BE2C (cell line): Measurements from ENCODE around the gene MMP25.

Experiments
- DNase-seq: peaks from one replicate; pipeline ENCODE4 v3.0.0-alpha.2; 2020
- H3K27me3 ChIP-seq: fragments of 250-450 bp; sonication (Bioruptor Pico); 2 replicates; pipeline ENCODE4 v1.5.1; 2020; ENCODE audit warnings: mild to moderate bottlenecking
- H3K36me3 ChIP-seq: fragments of 250-450 bp; sonication (Bioruptor Pico); 2 replicates; pipeline ENCODE4 v1.5.1; 2020; ENCODE audit warnings: mild to moderate bottlenecking
- H3K4me1 ChIP-seq: fragments of 250-450 bp; sonication (Bioruptor Pico); 2 replicates; pipeline ENCODE4 v1.5.1; 2020
- H3K4me3 ChIP-seq: 2 replicates; pipeline ENCODE4 v1.5.1; 2011; ENCODE audit warnings: low read depth, low read length
- H3K9me3 ChIP-seq: fragments of 250-450 bp; sonication (Bioruptor Pico); 2 replicates; pipeline ENCODE4 v1.5.1; 2020
- TF ChIP-seq, protein P1 (sequence below): IDR thresholded peaks from 2 replicates; pipeline ENCODE4 v1.5.1; 2012; ENCODE audit warnings: mild to moderate bottlenecking, low read depth, low read length

Gene MMP25

DNA sequence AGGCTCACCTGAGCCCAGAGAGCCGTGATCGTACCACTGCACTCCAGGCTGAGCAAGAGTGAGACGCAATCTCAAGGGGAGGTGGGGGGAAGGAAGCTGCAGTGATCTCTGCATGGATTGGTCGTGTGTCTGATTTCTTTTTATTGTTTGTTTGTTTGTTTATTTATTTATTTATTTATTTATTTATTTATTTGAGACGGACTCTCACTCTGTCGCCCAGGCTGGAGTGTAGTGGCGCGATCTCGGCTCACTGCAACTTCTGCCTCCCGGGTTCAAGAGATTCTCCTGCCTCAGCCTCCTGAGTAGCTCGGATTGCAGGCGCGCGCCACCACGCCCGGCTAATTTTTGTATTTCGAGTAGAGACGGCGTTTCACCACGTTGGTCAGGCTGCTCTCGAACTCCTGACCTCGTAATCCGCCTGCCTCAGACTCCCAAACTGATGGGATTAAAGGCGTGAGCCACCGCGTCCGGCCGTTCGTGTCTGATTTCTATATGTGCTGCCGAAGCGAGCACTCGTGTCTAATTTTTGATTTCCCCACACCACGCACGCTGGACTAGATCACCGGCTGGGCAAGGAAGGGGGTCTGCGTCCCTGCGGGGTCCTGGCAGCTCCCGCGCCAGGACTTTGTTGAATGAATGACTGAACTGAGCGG is 26.6 kb upstream of the MMP25 start:
- no peak for DNase-seq
- no peaks in the 10 kb centered on the region for H3K36me3 ChIP-seq
- H3K27me3 ChIP-seq, result no peaks in the 10 kb centered on the region
- H3K4me3 ChIP-seq, result peak overlapping the region; percentile 54
- H3K4me1 ChIP-seq, result peaks cover 20% of the 10 kb centered on the region
- TF ChIP-seq, protein P1, sequence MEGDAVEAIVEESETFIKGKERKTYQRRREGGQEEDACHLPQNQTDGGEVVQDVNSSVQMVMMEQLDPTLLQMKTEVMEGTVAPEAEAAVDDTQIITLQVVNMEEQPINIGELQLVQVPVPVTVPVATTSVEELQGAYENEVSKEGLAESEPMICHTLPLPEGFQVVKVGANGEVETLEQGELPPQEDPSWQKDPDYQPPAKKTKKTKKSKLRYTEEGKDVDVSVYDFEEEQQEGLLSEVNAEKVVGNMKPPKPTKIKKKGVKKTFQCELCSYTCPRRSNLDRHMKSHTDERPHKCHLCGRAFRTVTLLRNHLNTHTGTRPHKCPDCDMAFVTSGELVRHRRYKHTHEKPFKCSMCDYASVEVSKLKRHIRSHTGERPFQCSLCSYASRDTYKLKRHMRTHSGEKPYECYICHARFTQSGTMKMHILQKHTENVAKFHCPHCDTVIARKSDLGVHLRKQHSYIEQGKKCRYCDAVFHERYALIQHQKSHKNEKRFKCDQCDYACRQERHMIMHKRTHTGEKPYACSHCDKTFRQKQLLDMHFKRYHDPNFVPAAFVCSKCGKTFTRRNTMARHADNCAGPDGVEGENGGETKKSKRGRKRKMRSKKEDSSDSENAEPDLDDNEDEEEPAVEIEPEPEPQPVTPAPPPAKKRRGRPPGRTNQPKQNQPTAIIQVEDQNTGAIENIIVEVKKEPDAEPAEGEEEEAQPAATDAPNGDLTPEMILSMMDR, result no peak
- no peaks in the 10 kb centered on the region for H3K9me3 ChIP-seq

- Histone ChIP-seq H3K36me3 (no peaks in the 10 kb centered on the region), H3K27me3 (no peaks in the 10 kb centered on the region), H3K4me1 (peaks cover 20% of the 10 kb centered on the region), H3K9me3 (no peaks in the 10 kb centered on the region), H3K4me3 (peak within 1 kb of the TSS; percentile 56)
- DNase-seq, result peak; percentile 88
- TF ChIP-seq, protein P1, result no peak
These were observed 26.1 kb upstream of the MMP25 start, which contains the start of gene TNFRSF12A for GRCh38 chr16:3020247-3020603. Gene TNFRSF12A (plus strand): TSS chr16:3020368. CDS start chr16:3020398, 30 bp downstream.

DNA sequence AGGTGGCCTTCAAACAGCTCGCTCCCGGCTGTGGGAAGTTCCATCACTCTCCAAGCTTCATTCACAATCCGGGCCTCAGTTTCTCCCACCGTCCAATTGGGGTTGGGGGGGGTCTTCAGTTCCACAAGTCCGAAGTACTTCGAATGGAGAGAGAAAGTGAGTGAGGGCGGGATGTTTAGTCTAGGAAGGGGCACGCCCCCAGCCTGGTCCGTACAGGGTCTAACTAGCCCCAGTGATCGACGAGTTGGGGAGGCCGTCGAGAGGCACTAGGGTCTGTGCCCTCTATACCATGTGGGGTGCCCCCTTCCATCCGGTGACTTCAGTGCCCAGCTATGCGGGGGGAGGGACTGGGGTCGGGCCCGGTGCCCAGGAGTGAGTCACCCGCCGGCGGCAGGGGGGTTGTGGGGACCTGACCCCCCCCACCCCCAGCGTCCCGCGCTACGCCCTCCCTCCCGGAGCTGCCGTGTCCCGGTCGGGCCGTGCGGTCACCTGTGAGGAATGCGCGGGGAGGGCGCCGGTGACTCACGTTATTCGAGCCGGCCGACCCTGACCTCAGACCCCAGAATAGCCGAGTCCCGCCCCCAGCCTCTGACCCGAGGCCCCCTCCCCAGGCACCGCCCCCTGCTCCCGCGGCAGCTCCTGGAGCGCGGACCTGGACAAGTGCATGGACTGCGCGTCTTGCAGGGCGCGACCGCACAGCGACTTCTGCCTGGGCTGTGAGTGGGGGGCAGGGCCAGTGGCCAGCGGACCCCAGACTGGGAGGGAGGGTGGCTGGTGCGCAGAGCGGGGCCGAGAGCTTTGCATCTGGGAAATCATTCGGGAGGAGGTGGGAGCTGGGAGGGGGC is 25.5 kb upstream of the MMP25 start:
- peak; percentile 37 for DNase-seq
- H3K4me1 ChIP-seq, result peaks cover 20% of the 10 kb centered on the region
- H3K27me3 ChIP-seq, result no peaks in the 10 kb centered on the region
- no peaks in the 10 kb centered on the region for H3K9me3 ChIP-seq
- TF ChIP-seq, protein P1, result no peak
- peaks cover 3% of the 10 kb centered on the region; the same call in 1 of the 2 replicates for H3K36me3 ChIP-seq
- H3K4me3 ChIP-seq, result peak overlapping the region; percentile 56

- TF ChIP-seq, protein P1, result peak; percentile 44; the same call in 1 of the 2 replicates
- H3K4me1 ChIP-seq, result peaks cover 20% of the 10 kb centered on the region
- H3K4me3 ChIP-seq, result peak overlapping the region; percentile 56
- H3K36me3 ChIP-seq, result peaks cover 11% of the 10 kb centered on the region
- H3K9me3 ChIP-seq, result no peaks in the 10 kb centered on the region
- peak; percentile 84 for DNase-seq
- H3K27me3 ChIP-seq, result no peaks in the 10 kb centered on the region
These were observed 24.7 kb upstream of the MMP25 start for GRCh38 chr16:3021449-3022207.

- no peaks in the 10 kb centered on the region for H3K9me3 ChIP-seq
- TF ChIP-seq, protein P1, result no peak
- peak overlapping the region; percentile 91 for H3K4me3 ChIP-seq
- H3K36me3 ChIP-seq, result peaks cover 17% of the 10 kb centered on the region
- no peaks in the 10 kb centered on the region for H3K27me3 ChIP-seq
- peak; percentile 82 for DNase-seq
- peaks cover 20% of the 10 kb centered on the region for H3K4me1 ChIP-seq
These were observed 24.1 kb upstream of the MMP25 start for GRCh38 chr16:3022208-3022683.
